Fibroblast of villous mesenchyme (primary cell): ENCODE data around the gene COA3. TPM values are rescaled to one million over a fixed set of nuclear protein-coding genes. Genes with fewer than 3 reads are reported as not detected.

ENCODE experiments used
- DNase-seq: peaks from one replicate; pipeline ENCODE4 v3.0.0-alpha.2; 2010; ENCODE audit warnings: low read depth
- H3K4me3 ChIP-seq: 2 replicates; pipeline ENCODE4 v1.5.1; 2011; ENCODE audit warnings: low read depth, mild to moderate bottlenecking, low read length
- total RNA-seq: library from RNA; depleted of rRNA; stranded (reverse); fragments of >200 nt; gene quantifications from 2 replicates; pipeline ENCODE4 v1.2.3, GENCODE V29; 2012
- TF ChIP-seq, protein P1 (sequence below): IDR thresholded peaks from 2 replicates; pipeline ENCODE4 v1.5.1; 2012; ENCODE audit warnings: low read depth, mild to moderate bottlenecking, low read length; ENCODE audit not compliant: insufficient read depth

Gene COA3, protein sequence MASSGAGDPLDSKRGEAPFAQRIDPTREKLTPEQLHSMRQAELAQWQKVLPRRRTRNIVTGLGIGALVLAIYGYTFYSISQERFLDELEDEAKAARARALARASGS
- 52.2 and 66.4 TPM in 2 replicates for total RNA-seq

DNA sequence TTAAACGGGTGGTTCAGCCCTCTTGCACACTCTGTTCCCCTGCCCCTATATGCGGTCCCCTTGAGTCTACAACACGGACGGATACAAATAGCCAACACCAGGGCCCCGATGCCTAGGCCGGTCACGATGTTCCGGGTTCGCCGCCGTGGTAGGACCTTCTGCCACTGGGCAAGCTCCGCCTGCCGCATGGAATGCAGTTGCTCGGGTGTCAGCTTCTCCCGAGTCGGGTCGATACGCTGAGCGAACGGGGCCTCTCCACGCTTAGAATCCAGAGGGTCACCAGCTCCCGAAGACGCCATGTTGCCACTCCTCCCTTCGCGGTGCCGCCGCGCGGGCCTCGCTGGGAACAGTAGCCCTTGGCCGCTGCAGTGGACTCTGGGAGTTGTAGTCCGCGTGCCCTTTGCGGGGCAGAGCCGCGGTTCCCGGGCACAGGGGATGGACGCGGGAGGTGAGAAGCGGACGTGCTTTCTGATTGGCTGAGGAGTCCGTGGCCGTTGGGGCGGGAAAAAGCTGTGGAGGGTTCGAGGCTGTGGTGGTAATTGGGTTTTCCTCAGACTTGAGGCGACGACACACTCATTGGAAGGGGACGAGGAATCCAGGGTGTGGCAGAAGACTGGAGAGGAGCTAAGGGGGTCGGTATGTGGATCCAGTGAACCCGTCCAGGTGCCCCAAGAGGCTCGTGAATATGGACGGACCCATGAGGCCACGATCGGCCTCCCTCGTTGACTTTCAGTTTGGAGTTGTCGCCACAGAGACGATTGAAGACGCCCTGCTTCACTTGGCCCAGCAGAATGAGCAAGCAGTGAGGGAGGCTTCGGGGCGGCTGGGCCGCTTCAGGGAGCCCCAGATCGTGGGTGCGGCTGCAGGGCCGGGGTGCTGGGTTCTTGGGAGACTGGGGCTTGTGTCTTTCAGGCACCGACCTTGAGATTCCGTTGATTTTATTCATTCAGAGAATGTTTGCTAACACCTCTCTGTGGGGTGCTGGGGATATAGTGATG lies at the start of gene COA3, which contains the start of gene CNTD1:
COA3 (minus strand) TSS at position 322 of the 998 bp plus-strand sequence; CDS start at position 299, 23 bp downstream.
CNTD1 (plus strand) TSS at position 479 of the 998 bp plus-strand sequence; CDS start at position 686, 207 bp downstream.
- peak within 1 kb of the TSS; percentile 77 for H3K4me3 ChIP-seq
- TF ChIP-seq, protein P1, sequence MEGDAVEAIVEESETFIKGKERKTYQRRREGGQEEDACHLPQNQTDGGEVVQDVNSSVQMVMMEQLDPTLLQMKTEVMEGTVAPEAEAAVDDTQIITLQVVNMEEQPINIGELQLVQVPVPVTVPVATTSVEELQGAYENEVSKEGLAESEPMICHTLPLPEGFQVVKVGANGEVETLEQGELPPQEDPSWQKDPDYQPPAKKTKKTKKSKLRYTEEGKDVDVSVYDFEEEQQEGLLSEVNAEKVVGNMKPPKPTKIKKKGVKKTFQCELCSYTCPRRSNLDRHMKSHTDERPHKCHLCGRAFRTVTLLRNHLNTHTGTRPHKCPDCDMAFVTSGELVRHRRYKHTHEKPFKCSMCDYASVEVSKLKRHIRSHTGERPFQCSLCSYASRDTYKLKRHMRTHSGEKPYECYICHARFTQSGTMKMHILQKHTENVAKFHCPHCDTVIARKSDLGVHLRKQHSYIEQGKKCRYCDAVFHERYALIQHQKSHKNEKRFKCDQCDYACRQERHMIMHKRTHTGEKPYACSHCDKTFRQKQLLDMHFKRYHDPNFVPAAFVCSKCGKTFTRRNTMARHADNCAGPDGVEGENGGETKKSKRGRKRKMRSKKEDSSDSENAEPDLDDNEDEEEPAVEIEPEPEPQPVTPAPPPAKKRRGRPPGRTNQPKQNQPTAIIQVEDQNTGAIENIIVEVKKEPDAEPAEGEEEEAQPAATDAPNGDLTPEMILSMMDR = peak; percentile 8
- peak; percentile 85 for DNase-seq

DNA sequence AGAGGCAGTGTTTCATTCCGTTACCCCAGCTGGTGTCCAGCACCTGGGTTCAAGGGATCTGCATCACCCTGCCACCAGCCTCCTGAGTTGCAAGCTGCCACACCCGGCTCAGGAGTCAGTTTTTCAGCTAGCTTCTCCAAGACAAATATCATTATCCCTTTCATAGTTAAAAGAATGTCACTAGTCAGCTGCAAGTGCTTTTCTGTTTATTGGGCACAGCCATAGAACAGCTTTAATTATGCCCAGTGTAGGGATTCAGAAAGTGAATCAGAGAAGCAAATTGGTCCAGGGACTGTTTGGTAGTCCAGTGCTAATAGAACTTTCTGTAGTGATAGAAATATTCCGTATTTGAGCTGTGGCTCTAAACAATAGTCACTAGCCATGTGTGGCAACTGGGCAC lies 49.6 kb upstream of the COA3 start:
- H3K4me3 ChIP-seq = no peak overlapping the region
- TF ChIP-seq, protein P1 = no peak
- DNase-seq = no peak

DNA sequence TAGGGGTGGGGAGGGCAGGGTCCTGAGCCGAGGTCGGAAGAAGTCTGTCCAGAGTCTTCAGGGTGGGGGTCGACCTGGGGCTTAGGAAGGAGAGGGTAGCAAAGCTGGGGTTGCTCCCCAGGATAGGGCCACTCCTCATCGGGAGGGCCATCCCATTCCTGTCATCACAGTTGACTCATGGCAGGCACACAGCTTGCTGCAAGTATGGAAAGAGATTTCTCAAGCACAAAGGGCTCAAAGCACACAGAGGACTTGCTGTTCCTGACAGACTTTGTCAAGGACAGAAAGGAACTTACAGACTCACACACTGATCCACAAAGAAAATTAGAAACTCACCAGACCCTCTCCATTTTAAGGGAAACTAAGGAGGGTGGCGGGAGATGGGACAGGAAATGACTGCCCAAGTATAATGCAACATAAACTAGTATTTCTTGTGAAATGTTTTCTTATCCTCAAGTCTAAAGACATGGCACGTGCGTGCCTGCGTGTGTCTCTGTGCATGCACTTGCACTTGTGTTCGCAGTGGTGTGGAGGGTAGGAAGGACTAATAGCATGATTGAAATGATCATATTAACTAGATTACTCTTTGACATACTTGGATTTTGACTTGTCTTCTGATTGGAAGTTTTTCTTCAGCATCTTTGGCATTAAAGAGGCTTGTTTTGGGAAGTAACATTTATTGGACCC lies 48.2 kb upstream of the COA3 start:
- DNase-seq = peak; percentile 38
- no peak overlapping the region for H3K4me3 ChIP-seq
- TF ChIP-seq, protein P1 = no peak

DNA sequence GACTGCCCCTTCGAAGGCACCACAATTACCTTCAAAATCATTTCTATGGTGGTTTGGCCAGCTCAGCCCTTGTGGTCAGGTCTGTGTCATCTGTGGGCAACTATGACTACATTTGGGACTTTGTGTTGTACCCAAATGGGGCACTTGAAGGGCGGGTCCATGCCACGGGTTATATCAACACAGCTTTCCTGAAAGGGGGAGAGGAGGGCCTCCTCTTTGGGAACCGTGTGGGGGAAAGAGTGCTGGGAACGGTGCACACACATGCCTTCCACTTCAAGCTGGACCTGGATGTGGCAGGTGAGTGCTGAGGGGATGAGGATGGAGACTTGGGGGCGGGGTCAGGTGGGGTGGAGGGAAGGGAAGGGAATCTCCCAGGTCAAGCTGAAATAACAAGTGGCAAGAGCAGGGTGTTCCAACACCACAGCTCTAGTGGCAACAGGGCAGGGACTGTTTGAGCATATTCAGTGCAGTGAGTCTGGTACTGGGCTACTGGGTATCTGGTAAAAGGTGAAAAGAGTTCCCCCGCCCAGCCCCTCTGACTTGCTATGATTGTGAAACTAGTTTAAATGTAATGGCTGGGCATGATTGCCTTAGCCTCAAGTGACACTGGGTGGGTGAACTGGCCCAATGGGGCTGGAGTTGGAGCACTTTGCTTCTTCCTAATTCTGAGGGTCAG lies 47.6 kb upstream of the COA3 start:
- TF ChIP-seq, protein P1 = no peak
- no peak for DNase-seq
- H3K4me3 ChIP-seq = no peak overlapping the region

DNA sequence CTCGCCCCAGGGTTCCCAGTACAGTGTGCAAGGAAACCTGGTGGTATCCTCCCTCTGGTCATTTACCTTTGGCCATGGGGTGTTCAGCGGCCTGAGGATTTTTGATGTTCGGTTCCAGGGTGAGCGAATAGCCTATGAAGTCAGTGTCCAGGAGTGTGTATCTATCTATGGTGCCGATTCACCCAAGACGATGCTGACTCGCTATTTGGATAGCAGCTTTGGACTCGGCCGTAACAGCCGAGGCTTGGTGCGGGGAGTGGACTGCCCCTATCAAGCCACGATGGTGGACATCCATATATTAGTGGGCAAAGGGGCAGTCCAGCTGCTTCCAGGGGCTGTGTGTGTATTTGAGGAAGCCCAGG lies 47.0 kb upstream of the COA3 start:
- no peak overlapping the region for H3K4me3 ChIP-seq
- TF ChIP-seq, protein P1 = no peak
- DNase-seq = no peak
